ENCODE measurements around the gene CNPY4. TPM values are rescaled to one million over a fixed set of nuclear protein-coding genes. Genes with fewer than 3 reads are reported as not detected.

The CNPY4 gene
- total and polyA plus RNA-seq, 12 donors, result 14.0 to 46.5 (median 24.2) TPM

GRCh38 chr7:100109521-100110163 is 9.8 kb upstream of the CNPY4 start:
- TF ChIP-seq POLR2A (IDR thresholded peaks at IDR 0.05), result no peak
- TF ChIP-seq CTCF (IDR thresholded peaks at IDR 0.05), result no peak
- no peak for DNase-seq
- H3K27ac ChIP-seq, result no peak overlapping the region
- intact Hi-C loops (cut with DNase I), result no loop called here
- 80 to 89% (median 85%) methylated on average over 11 to 12 of the region's 12 CpGs for WGBS, 4 donors
- no peaks in the 10 kb centered on the region for H3K4me1 ChIP-seq (replicated peaks in 1 of 2)
- H3K9me3 ChIP-seq (replicated peaks in 1 of 3), result no peaks in the 10 kb centered on the region
- H3K27me3 ChIP-seq, result no peaks in the 10 kb centered on the region
- no peak overlapping the region for H3K4me3 ChIP-seq
- H3K36me3 ChIP-seq (replicated peaks in 1 of 2), result peaks cover 0 to 72% of the 10 kb centered on the region in 2 donors

GRCh38 chr7:100111156-100111555 is 8.3 kb upstream of the CNPY4 start:
- intact Hi-C loops (cut with DNase I), result no loop called here
- no peak overlapping the region for H3K4me3 ChIP-seq
- TF ChIP-seq POLR2A (IDR thresholded peaks at IDR 0.05), result no peak
- no peak for TF ChIP-seq CTCF (IDR thresholded peaks at IDR 0.05)
- no peaks in the 10 kb centered on the region for H3K4me1 ChIP-seq (replicated peaks in 1 of 2)
- no peak overlapping the region for H3K27ac ChIP-seq
- DNase-seq, result no peak
- 92 to 100% (median 95%) methylated on average over 4 to 7 of the region's 7 CpGs for WGBS, 4 donors
- peaks cover 0 to 72% of the 10 kb centered on the region in 2 donors for H3K36me3 ChIP-seq (replicated peaks in 1 of 2)
- H3K27me3 ChIP-seq, result no peaks in the 10 kb centered on the region
- H3K9me3 ChIP-seq (replicated peaks in 1 of 3), result no peaks in the 10 kb centered on the region

GRCh38 chr7:100111914-100112313 is 7.5 kb upstream of the CNPY4 start:
- peaks cover 0 to 65% of the 10 kb centered on the region in 2 donors for H3K36me3 ChIP-seq (replicated peaks in 1 of 2)
- no peak for DNase-seq
- no peak overlapping the region for H3K27ac ChIP-seq
- H3K9me3 ChIP-seq (replicated peaks in 1 of 3), result no peaks in the 10 kb centered on the region
- H3K4me3 ChIP-seq, result no peak overlapping the region
- WGBS, 4 donors, result 82 to 98% (median 89%) methylated on average over 4 to 13 of the region's 13 CpGs
- no peaks in the 10 kb centered on the region for H3K27me3 ChIP-seq
- intact Hi-C loops (cut with DNase I), result no loop called here
- H3K4me1 ChIP-seq (replicated peaks in 1 of 2), result no peaks in the 10 kb centered on the region
- no peak for TF ChIP-seq CTCF (IDR thresholded peaks at IDR 0.05)
- no peak for TF ChIP-seq POLR2A (IDR thresholded peaks at IDR 0.05)

GRCh38 chr7:100115026-100115425 is 4.4 kb upstream of the CNPY4 start:
- TF ChIP-seq CTCF (IDR thresholded peaks at IDR 0.05) (no peak), POLR2A (IDR thresholded peaks at IDR 0.05) (no peak)
- intact Hi-C loops (cut with DNase I), result no loop called here
- H3K4me1 ChIP-seq (replicated peaks in 1 of 2), result peaks cover 7% of the 10 kb centered on the region in 2 donors
- WGBS, 4 donors, result 90 to 96% (median 92%) methylated on average over 7 of the region's 7 CpGs
- H3K36me3 ChIP-seq (replicated peaks in 1 of 2), result peaks cover 0 to 37% of the 10 kb centered on the region in 2 donors
- H3K4me3 ChIP-seq, result no peak overlapping the region
- H3K27ac ChIP-seq, result no peak overlapping the region
- no peaks in the 10 kb centered on the region for H3K9me3 ChIP-seq (replicated peaks in 1 of 3)
- no peak for DNase-seq
- no peaks in the 10 kb centered on the region for H3K27me3 ChIP-seq
